ENCODE data around the gene RFX5.

DNA sequence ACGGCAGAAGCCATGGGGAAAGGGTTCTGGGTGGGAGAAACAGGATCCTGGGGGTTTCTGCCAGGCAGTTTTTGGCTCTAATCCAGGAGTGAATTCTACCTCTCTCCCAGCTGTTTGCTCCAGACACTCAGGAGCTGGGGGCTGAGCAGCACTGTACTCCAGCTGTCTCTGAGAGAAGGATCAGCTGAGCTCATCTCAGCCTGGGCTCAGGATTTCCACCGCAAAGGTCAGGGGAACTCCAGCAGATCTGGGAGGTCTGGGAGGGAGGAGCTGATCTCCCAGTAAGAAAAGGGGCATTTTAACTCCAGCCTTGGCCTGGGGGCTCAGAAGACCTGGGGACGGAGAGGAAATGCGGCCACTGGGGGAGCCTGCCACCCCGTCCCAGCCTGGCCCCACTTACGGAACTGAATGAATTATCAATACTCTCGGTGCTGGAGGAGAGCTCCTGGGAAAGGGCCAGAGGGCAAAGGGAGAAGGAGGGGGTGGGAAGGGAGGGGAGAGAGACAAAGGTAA lies 37.2 kb downstream of the RFX5 start:
- no peak for TF ChIP-seq BCL3 (IDR thresholded peaks at IDR 0.05)
- no peak for TF ChIP-seq RNF2 (IDR thresholded peaks at IDR 0.05; ENCODE audit: borderline replicate concordance, low read depth)
- TF ChIP-seq NFE2L2 (conservative IDR thresholded peaks at IDR 0.05; ENCODE audit: low read length), result no peak
- TF ChIP-seq NPAS2 (CRISPR knock-in tag; IDR thresholded peaks at IDR 0.05; ENCODE audit: borderline replicate concordance), result no peak
- no peak for TF ChIP-seq RAD21 (conservative IDR thresholded peaks at IDR 0.05 in 1 of 2, IDR thresholded peaks at IDR 0.05 in 1 of 2)
- no peak for TF ChIP-seq POLR2A (IDR thresholded peaks at IDR 0.05; ENCODE audit: low read length)
- TF ChIP-seq SREBF2 (IDR thresholded peaks at IDR 0.05), result no peak
- TF ChIP-seq CEBPB (IDR thresholded peaks at IDR 0.05), result no peak
- TF ChIP-seq, protein P1, sequence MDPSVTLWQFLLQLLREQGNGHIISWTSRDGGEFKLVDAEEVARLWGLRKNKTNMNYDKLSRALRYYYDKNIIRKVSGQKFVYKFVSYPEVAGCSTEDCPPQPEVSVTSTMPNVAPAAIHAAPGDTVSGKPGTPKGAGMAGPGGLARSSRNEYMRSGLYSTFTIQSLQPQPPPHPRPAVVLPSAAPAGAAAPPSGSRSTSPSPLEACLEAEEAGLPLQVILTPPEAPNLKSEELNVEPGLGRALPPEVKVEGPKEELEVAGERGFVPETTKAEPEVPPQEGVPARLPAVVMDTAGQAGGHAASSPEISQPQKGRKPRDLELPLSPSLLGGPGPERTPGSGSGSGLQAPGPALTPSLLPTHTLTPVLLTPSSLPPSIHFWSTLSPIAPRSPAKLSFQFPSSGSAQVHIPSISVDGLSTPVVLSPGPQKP (IDR thresholded peaks at IDR 0.05; ENCODE audit: low read depth, low read length), result no peak
- TF ChIP-seq, protein P2, sequence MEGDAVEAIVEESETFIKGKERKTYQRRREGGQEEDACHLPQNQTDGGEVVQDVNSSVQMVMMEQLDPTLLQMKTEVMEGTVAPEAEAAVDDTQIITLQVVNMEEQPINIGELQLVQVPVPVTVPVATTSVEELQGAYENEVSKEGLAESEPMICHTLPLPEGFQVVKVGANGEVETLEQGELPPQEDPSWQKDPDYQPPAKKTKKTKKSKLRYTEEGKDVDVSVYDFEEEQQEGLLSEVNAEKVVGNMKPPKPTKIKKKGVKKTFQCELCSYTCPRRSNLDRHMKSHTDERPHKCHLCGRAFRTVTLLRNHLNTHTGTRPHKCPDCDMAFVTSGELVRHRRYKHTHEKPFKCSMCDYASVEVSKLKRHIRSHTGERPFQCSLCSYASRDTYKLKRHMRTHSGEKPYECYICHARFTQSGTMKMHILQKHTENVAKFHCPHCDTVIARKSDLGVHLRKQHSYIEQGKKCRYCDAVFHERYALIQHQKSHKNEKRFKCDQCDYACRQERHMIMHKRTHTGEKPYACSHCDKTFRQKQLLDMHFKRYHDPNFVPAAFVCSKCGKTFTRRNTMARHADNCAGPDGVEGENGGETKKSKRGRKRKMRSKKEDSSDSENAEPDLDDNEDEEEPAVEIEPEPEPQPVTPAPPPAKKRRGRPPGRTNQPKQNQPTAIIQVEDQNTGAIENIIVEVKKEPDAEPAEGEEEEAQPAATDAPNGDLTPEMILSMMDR (IDR thresholded peaks at IDR 0.05), result no peak
